Suprapubic skin (tissue), 4 donors: ENCODE results near the gene HYCC2. TPM values are rescaled to one million over a fixed set of nuclear protein-coding genes. Genes with fewer than 3 reads are reported as not detected.

Experiments
- DNase-seq, 2 donors: peaks; one replicate each; pipeline ENCODE4 v3.0.0-alpha.2; 2019; ENCODE audit warnings: low spot score in 2 of 2
- H3K27ac ChIP-seq: fragments of 200-600 bp; sonication (generic); one replicate; pipeline ENCODE4 v1.5.1; 2019
- H3K27me3 ChIP-seq: fragments of 200-600 bp; sonication (generic); one replicate; pipeline ENCODE4 v1.5.1; 2019
- H3K36me3 ChIP-seq: fragments of 200-600 bp; sonication (generic); one replicate; pipeline ENCODE4 v1.5.1; 2019
- H3K4me1 ChIP-seq: fragments of 200-600 bp; sonication (generic); one replicate; pipeline ENCODE4 v1.5.1; 2019
- H3K4me3 ChIP-seq: fragments of 200-600 bp; sonication (generic); one replicate; pipeline ENCODE4 v1.5.1; 2019; ENCODE audit warnings: mild to moderate bottlenecking
- H3K9me3 ChIP-seq: fragments of 200-600 bp; sonication (generic); one replicate; pipeline ENCODE4 v1.5.1; 2019
- EP300 ChIP-seq: sonication (generic); formaldehyde crosslinking; IDR thresholded peaks from one replicate; pipeline ENCODE4 v1.6.1; 2017; ENCODE audit warnings: antibody characterized with exemption
- POLR2A ChIP-seq, 2 donors: fragments of 450-650 bp; IDR thresholded peaks; one replicate each; pipeline ENCODE4 v1.6.1; 2017; ENCODE audit warnings: antibody characterized with exemption in 2 of 2, mild to moderate bottlenecking in 2 of 2, moderate library complexity in 2 of 2
- POLR2AphosphoS5 ChIP-seq, 3 donors: sonication (generic); formaldehyde crosslinking; IDR thresholded peaks; one replicate each; pipeline ENCODE4 v1.6.1; 2017; ENCODE audit warnings: antibody characterized with exemption in 3 of 3
- WGBS: methylation state at CpG from one replicate; pipeline ENCODE4 v1.1.5; 2018; 5-methylcytosine and 5-hydroxymethylcytosine counted together
- total RNA-seq, 4 donors: library from RNA; depleted of rRNA; stranded (reverse); fragments of >200 nt; gene quantifications; one replicate each; pipeline ENCODE4 v1.1.0, GENCODE V29; 2016
- TF ChIP-seq, protein P1 (sequence below), 2 donors: fragments of 200-600 bp in 1 of 2; fragments of 450-650 bp in 1 of 2; sonication (generic) in 1 of 2; IDR thresholded peaks; one replicate each; pipeline ENCODE4 v1.5.1; 2016 to 2019; ENCODE audit warnings: antibody characterized with exemption in 2 of 2, mild to moderate bottlenecking in 1 of 2, moderate library complexity in 1 of 2

Gene HYCC2
- total RNA-seq, 4 donors from 2014 or later: 11.6 to 26.8 (median 12.7) TPM

DNA sequence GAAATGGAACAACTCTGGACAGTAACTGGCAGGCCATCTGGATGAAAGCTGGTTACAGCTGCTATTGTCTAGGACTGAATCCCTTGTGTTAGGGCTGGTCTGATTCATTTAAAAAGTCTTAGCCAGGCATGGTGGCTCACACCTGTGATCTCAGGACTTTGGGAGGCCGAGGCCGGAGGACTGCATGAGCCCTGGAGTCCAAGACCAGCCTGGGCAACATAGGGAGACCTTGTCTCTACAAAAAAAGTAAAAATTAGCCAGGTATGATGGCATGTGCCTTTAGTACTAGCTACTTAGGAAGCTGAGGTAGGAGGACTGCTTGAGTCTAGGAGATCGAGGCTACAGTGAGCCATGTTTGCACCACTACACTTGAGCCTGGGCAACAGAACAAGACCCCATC lies 29.0 kb upstream of the HYCC2 start:
- DNase-seq: no peak

GRCh38 chr2:201093573-201093972 lies 22.1 kb upstream of the HYCC2 start:
- WGBS: 92% methylated on average over 5 of the region's 5 CpGs
- no peak overlapping the region for H3K4me3 ChIP-seq
- H3K27ac ChIP-seq: no peak overlapping the region

More for the DNA sequence above, 29.0 kb upstream of the HYCC2 start:
- no peak for TF ChIP-seq POLR2AphosphoS5 (IDR thresholded peaks at IDR 0.05)
- TF ChIP-seq, protein P1, sequence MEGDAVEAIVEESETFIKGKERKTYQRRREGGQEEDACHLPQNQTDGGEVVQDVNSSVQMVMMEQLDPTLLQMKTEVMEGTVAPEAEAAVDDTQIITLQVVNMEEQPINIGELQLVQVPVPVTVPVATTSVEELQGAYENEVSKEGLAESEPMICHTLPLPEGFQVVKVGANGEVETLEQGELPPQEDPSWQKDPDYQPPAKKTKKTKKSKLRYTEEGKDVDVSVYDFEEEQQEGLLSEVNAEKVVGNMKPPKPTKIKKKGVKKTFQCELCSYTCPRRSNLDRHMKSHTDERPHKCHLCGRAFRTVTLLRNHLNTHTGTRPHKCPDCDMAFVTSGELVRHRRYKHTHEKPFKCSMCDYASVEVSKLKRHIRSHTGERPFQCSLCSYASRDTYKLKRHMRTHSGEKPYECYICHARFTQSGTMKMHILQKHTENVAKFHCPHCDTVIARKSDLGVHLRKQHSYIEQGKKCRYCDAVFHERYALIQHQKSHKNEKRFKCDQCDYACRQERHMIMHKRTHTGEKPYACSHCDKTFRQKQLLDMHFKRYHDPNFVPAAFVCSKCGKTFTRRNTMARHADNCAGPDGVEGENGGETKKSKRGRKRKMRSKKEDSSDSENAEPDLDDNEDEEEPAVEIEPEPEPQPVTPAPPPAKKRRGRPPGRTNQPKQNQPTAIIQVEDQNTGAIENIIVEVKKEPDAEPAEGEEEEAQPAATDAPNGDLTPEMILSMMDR (IDR thresholded peaks at IDR 0.05): no peak
- TF ChIP-seq EP300: no peak
- no peak for TF ChIP-seq POLR2A (IDR thresholded peaks at IDR 0.05)
- 94% methylated on average over 3 of the region's 3 CpGs for WGBS
- H3K27ac ChIP-seq: no peak overlapping the region
- H3K9me3 ChIP-seq: no peaks in the 10 kb centered on the region
- H3K27me3 ChIP-seq: no peaks in the 10 kb centered on the region
- no peaks in the 10 kb centered on the region for H3K36me3 ChIP-seq
- no peak overlapping the region for H3K4me3 ChIP-seq
- H3K4me1 ChIP-seq: no peaks in the 10 kb centered on the region

DNA sequence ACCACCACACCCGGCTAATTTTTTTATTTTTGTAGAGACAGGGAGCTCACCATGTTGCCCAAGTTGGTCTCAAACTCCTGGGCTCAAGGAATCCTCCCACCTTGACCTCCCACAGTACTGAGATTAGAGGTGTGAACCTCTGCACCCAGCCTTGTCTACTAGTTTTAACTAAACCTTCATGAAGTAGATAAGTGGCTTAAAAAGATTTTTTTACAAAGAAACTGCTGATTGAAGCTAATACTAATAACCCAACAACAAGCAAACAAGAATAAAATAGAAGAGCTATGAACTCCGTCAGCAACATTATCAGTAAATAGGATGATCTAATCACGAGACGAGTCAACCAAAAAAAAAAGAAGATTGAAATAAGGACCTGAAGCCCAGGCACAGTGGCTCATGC lies 19.1 kb upstream of the HYCC2 start:
- Histone ChIP-seq H3K27me3 (no peaks in the 10 kb centered on the region), H3K9me3 (no peaks in the 10 kb centered on the region), H3K4me1 (no peaks in the 10 kb centered on the region), H3K27ac (no peak overlapping the region), H3K36me3 (peaks cover 25% of the 10 kb centered on the region), H3K4me3 (no peak overlapping the region)
- TF ChIP-seq POLR2A (IDR thresholded peaks at IDR 0.05) (no peak), EP300 (no peak), POLR2AphosphoS5 (IDR thresholded peaks at IDR 0.05) (no peak)
- TF ChIP-seq, protein P1 (IDR thresholded peaks at IDR 0.05): no peak
- DNase-seq: no peak
- 82% methylated on average over 4 of the region's 4 CpGs for WGBS

More at GRCh38 chr2:201093573-201093972, 22.1 kb upstream of the HYCC2 start:
- H3K9me3 ChIP-seq: no peaks in the 10 kb centered on the region
- TF ChIP-seq POLR2AphosphoS5 (IDR thresholded peaks at IDR 0.05) (no peak), POLR2A (IDR thresholded peaks at IDR 0.05) (no peak), EP300 (no peak)
- TF ChIP-seq, protein P1 (IDR thresholded peaks at IDR 0.05): no peak
- H3K36me3 ChIP-seq: peaks cover 4% of the 10 kb centered on the region
- no peaks in the 10 kb centered on the region for H3K4me1 ChIP-seq
- DNase-seq: no peak
- H3K27me3 ChIP-seq: no peaks in the 10 kb centered on the region

GRCh38 chr2:201084863-201085262 lies 13.4 kb upstream of the HYCC2 start:
- H3K4me3 ChIP-seq: no peak overlapping the region
- no peaks in the 10 kb centered on the region for H3K4me1 ChIP-seq
- WGBS: 68% methylated on average over 2 of the region's 2 CpGs
- H3K36me3 ChIP-seq: peaks cover 50% of the 10 kb centered on the region
- no peaks in the 10 kb centered on the region for H3K27me3 ChIP-seq
- no peak overlapping the region for H3K27ac ChIP-seq
- DNase-seq: no peak
- TF ChIP-seq, protein P1 (IDR thresholded peaks at IDR 0.05): no peak
- TF ChIP-seq POLR2AphosphoS5 (IDR thresholded peaks at IDR 0.05): no peak
- TF ChIP-seq EP300: no peak
- TF ChIP-seq POLR2A (IDR thresholded peaks at IDR 0.05): no peak
- H3K9me3 ChIP-seq: no peaks in the 10 kb centered on the region

DNA sequence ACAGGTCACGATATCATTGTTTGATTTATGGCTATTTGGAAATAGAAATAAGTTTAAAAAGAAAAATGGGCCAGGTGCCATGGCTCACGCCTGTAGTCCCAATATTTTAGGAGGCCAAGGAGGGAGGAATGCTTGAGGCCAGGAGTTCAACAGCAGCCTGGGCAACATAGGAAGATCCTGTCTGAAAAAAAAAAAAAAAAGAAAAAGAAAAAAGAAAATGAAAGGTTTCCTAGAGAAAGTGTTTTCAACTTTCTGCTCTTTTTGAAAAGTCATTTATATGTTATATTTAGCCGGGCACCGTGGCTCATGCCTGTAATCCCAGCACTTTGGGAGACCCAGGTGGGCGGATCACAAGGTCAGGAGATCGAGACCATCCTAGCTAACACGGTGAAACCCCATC lies 3.5 kb upstream of the HYCC2 start:
- WGBS: 84% methylated on average over 7 of the region's 7 CpGs
- no peak overlapping the region for H3K27ac ChIP-seq
- DNase-seq: no peak
- H3K4me1 ChIP-seq: peaks cover 25% of the 10 kb centered on the region
- TF ChIP-seq, protein P1 (IDR thresholded peaks at IDR 0.05): no peak
- no peak for TF ChIP-seq EP300
- no peak for TF ChIP-seq POLR2AphosphoS5 (IDR thresholded peaks at IDR 0.05)
- TF ChIP-seq POLR2A (IDR thresholded peaks at IDR 0.05): no peak
- no peak overlapping the region for H3K4me3 ChIP-seq
- H3K27me3 ChIP-seq: no peaks in the 10 kb centered on the region
- H3K9me3 ChIP-seq: no peaks in the 10 kb centered on the region
- peaks cover 12% of the 10 kb centered on the region for H3K36me3 ChIP-seq
